ENCODE results near the gene USP32.
A peak's percentile ranks its signal among the peaks of the same experiment; 100 is the strongest.
"Not testable (repeated sequence)": the region's sequence is repeated elsewhere in the genome, so short reads cannot be mapped to it uniquely, and the experiment has no call there.

The USP32 gene

DNA sequence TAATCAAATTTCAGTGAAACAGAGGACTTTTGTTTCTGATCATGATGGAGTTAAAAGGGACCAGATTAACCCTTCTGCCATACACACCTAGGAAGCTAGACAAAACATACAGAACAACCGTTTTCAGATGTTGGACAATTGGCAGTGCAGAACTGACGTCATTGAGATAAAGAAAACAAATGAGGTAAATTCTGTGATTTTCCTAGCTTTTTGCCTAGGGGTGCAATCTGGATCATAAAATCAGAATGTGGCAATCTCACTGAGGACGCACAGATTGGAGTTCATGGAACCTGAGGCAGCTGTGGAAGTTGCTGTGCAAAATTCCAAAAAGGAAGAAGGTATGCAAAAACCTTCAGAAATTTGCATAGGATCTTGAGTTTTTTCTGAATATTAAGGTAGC, 15.0 kb upstream of the USP32 start:
- DNase-seq: no peak

DNA sequence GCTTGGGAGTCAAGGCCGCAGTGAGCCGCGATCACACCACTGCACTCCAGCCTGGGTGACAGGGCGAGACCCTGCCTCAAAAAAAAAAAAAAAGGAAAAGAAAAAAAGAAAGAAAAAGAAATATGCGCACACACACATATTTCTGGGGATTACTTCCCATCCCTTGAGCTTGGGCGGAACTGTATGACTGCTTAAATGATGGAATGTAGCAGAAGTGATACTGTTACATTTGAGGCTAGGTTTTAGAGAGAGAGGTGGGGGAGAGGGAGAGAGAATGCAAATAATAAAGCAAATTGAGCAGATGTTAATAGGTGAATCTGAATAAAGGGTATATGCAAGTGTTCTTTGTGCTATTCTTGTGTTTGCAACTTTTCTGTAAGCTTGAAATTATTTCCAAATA, 12.0 kb upstream of the USP32 start:
- no peak for DNase-seq

DNA sequence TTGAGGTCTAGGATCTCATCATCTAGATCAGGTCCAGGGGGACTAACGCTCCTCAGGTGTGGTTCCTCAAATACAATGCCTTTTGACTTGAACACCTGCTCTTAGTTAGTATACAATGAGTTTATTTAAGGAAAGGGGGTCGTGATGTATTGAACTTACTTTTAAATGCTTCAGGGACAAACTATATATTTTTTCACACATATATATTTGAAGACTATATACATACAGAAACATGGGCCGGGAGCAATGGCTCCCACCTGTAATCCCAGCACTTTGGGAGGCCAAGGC, 11.5 kb upstream of the USP32 start:
- no peak for DNase-seq

GRCh38 chr17:60401819-60402218, 9.9 kb upstream of the USP32 start:
- no peak for DNase-seq

DNA sequence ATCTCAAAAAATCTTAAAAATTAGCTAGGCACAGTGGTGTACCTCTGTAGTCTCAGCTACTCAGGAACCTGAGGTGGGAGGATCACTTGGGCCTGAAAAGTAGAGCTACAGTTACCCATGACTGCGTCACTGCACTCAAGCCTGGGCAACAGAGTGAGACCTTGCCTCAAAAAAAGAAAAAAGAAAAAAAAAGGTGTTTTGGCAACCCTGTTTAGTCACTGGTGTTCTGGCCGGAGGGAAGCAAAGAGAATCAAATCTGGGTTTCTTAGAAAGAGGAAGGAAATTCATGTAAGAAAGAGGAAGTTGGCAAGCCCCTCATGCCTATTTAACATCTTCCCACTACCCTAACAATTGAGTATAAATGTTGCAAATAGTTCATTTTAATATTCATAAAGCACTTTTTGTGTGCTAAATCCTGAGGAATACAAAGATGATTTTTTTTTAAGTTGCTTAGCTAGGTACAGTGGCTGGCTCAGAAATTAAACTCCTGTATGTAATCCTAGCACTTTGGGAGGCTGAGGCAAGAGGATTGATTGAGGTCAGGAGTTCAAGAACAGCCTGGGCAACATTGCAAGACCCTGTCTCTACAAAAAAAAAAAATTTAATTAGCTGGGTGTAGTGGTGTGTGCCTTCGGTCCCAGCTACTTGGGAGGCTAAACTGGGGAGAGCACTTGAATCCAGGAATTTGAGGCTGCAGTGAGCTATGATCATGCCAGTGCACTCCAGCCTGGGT, 6.5 kb upstream of the USP32 start:
- no peak for DNase-seq

DNA sequence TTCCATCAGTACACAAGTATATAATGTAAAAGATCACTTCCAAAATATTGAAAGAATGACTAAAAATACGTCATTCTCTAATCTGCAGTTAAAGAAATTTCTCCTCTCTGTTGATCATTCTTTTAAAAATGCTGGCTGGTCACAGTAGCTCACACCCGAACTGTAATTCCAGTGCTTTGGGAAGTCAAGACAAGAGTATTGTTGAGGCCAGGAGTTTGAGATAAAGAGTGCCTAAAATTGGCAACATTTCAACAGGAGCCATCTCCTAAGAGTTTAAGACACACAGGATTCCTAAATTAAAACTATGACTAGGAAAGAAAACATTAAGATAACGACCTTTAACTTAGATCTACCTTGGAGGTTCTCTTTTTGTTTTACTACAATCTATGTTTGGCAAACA, 4.5 kb upstream of the USP32 start:
- no peak for DNase-seq

DNA sequence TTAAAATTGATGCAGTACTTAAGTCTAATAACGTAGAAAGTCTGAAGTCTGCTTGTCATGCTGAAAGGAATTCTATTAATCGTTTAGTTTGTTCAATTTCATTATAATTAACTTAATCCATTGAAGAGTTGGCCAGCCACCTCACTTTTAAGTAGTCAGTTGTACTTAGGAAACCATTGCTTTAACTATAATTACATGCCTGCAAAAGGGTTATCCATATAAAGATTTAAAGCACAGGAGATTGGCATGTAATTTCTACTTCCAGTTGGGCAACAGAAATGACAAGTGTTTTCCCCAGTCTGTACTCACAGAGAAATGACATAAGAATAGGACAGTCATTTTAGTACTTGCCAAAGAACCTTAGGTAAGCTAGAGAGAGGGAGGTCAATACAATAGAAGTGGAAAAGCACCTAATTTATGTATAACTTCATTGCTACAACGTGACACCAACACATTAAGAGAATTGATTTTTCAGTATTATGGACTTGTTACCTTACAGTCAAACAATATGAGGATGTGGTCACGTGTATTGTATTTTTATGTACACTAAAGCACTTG, 3.7 kb upstream of the USP32 start:
- DNase-seq: no peak

DNA sequence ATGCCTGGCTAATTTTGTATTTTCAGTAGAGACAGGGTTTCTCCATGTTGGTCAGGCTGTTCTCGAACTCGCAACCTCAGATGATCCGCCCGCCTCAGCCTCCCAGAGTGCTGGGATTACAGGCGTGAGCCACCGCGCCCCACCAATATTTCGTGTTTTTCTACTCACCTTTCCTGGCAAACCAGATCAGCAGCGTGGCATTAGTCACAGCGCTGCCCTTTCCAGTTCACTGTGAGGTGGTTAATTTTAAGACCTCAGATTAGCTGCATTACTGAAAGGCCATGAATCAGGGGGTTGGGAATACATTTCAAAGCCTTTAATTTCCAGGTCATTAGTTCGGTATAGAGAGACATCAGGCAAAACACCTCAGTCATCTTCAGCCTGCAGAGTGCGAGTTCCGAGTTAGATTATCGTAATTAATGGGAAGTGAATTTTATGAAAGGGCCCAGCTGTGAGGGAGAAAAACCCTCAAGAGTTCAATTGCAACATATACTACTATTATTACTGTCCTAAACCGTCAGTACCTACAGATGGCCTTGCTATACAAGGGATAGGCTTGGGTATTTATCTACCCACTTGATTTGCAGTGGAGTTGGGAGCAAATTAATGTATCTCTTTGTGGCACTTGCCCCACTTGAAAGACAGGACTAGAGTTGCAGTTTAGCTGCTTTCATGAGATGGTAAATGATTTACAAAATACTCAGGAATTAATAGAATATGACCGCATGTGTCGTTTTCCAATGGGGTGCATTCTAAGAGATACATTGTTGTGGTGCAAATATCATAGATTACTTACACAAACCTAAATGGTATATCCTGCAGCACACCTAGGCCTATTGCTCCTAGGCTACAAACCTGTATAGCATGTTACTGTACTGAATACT, 2.1 kb upstream of the USP32 start:
- no peak for DNase-seq

- DNase-seq: peak; percentile 42
Observed at GRCh38 chr17:60392845-60393702, 1.1 kb upstream of the USP32 start.

GRCh38 chr17:60391471-60392041, 377 bp downstream of the USP32 start:
- no peak for DNase-seq

GRCh38 chr17:60390925-60391470, 935 bp downstream of the USP32 start:
- DNase-seq: no peak

DNA sequence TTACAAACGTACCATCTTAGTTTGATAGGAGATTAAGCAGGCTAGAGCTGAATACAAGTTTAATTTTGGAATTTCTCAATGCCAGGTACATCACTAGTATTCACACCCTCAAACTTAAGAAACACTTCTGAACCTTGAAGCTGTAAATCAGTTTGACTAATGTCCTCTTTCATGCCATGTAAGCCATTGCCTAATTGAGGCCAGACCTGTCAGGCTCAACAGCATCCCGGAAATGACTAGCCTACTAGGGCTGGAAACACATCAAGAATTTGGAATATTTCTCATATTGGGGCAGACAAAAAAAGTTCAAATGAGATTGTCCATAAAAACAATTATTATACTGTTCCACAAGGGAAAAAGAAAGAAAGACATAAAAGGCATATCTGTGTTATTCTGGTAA, 1.7 kb downstream of the USP32 start:
- DNase-seq: no peak

GRCh38 chr17:60388742-60389141, 3.2 kb downstream of the USP32 start:
- DNase-seq: no peak

- DNase-seq: no peak
Observed at GRCh38 chr17:60387666-60388065, 4.3 kb downstream of the USP32 start.

GRCh38 chr17:60386147-60387058, 5.5 kb downstream of the USP32 start:
- no peak for DNase-seq

DNA sequence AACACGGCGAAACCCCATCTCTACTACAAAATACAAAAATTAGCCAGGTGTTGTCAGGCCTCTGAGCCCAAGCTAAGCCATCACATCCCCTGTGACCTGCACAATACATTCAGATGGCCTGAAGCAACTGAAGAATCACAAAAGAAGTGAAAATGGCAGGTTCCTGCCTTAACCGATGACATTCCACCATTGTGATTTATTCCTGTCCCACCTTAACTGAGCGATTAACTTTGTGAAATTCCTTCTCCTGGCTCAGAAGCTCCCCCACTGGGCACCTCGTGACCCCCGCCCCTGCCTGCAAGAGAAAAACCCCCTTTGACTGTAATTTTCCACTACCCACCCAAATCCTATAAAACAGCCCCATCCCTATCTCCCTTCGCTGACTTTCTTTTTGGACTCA, 7.0 kb downstream of the USP32 start:
- DNase-seq: not testable (repeated sequence)

DNA sequence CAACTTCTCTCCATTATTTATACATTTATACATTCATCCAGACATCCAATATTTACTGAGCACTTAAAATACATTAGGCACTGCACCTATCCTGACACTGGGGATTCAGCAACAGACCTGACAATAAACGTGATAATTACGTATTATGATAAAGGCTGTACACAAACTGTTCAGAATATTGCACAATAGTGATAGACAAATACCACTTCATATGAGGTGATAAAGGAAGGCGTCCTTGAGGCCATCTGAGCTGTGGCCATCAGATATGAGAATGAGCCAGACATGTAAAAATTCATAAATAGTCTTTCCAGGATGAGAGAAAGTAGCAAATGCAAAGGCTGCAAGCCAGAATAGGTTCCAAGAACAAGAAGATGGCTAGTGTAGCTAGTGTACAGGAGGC, 8.6 kb downstream of the USP32 start:
- peak; percentile 23 for DNase-seq

GRCh38 chr17:60381958-60382357, 10.0 kb downstream of the USP32 start:
- no peak for DNase-seq

DNA sequence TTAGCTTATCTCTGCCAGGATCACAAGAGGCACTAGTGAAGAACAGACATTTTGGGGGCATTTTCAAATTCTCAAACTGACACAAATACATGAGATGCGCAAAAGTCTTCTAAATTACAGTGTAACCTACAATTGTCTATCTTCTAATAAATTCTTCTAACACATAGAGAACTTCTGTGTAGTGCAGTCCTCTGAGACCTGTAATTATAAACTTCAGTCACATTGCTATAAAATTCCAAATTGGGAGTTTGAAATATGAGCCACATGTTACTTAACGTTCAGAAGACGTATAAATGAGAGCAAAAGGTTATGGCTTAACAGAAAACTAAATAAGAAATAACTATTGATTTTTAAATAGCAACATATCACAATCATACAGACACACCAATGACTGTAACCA, 12.5 kb downstream of the USP32 start:
- not testable (repeated sequence) for DNase-seq

DNA sequence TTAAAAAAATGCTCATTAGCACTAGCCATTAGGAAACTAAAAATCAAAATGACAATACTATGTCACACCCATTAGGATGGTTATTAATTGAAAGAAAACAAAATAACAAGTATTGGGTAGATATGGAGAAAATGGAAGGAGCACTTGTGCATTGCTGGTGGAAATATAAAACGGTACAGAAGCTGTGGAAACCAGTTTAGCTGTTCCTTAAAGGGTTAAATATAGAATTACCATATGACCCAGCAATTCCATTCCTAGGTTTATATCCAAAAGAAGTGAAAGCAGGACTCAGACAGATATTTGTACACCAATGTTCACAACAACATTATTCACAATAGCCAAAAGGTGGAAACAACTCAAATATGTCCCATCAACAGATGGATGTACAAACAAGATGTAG, 13.7 kb downstream of the USP32 start:
- DNase-seq: not testable (repeated sequence)

- DNase-seq: no peak
Observed at GRCh38 chr17:60372790-60373483, 19.0 kb downstream of the USP32 start.

Measured in NCI-H1436 treated with DMSO at 0.1 percent for 48 hours (cell line).